K562 (cell line): ENCODE results near the gene LILRB3. TPM values are rescaled to one million over a fixed set of nuclear protein-coding genes. Genes with fewer than 3 reads are reported as not detected.

Source experiments
- HSF4 ChIP-seq: fragments of 250-450 bp; sonication (Bioruptor Pico); IDR thresholded peaks from 2 replicates; pipeline ENCODE4 v2.1.2; 2022; ENCODE audit warnings: mild to moderate bottlenecking, moderate library complexity, borderline replicate concordance
- KDM1A ChIP-seq, 2 experiments: fragments of 450-650 bp; IDR thresholded peaks; 2 replicates each; pipeline ENCODE4 v1.6.1; 2016; ENCODE audit warnings: mild to moderate bottlenecking in 2 of 2
- LCOR ChIP-seq: sonication (generic); formaldehyde crosslinking; IDR thresholded peaks from 2 replicates; pipeline ENCODE4 v1.8.0; 2022; ENCODE audit warnings: mild to moderate bottlenecking, missing genetic modification reagents
- MEF2A ChIP-seq: IDR thresholded peaks from 2 replicates; pipeline ENCODE4 v1.6.1; 2011; ENCODE audit warnings: low read depth, mild to moderate bottlenecking, low read length, moderate library complexity; ENCODE audit not compliant: control insufficient read depth
- OTX1 ChIP-seq: fragments of 450-650 bp; formaldehyde crosslinking; IDR thresholded peaks from 2 replicates; pipeline ENCODE4 v1.4.0; 2022; ENCODE audit warnings: mild to moderate bottlenecking
- RCOR1 ChIP-seq, 2 experiments: IDR thresholded peaks; 2 replicates each; pipeline ENCODE4 v1.6.1; 2012; ENCODE audit warnings: low read depth in 2 of 2, low read length in 2 of 2, borderline replicate concordance in 1 of 2, improper control_type of control experiment in 1 of 2
- U2AF2 ChIP-seq: fragments of 200-400 bp; formaldehyde crosslinking; optimal IDR thresholded peaks from 2 replicates; pipeline ENCODE3; 2017; ENCODE audit warnings: low read depth, mild to moderate bottlenecking, low read length
- ZFP30 ChIP-seq: fragments of 250-450 bp; sonication (Bioruptor Pico); IDR thresholded peaks from 2 replicates; pipeline ENCODE4 v1.8.0; 2022; ENCODE audit warnings: moderate library complexity, mild to moderate bottlenecking, inconsistent platforms, borderline replicate concordance
- ZNF140 ChIP-seq: fragments of 250-450 bp; sonication (Bioruptor Pico); IDR thresholded peaks from 2 replicates; pipeline ENCODE4 v1.8.0; 2021; ENCODE audit warnings: moderate library complexity, mild to moderate bottlenecking, inconsistent platforms
- ZNF785 ChIP-seq: fragments of 250-450 bp; sonication (Bioruptor Pico); IDR thresholded peaks from 2 replicates; pipeline ENCODE4 v1.4.0; 2020; ENCODE audit warnings: mild to moderate bottlenecking
- polyA plus RNA-seq, 8 experiments: library from polyadenylated mRNA; depleted of rRNA in 4 of 8; stranded (reverse) in 5 of 8; unstranded in 3 of 8; fragments of >200 nt; fragmentation: Nextera tagmentation in 2 of 8; fragmentation: Illumina TruSeq in 1 of 8; extraction: Ambion mirVana in 2 of 8; extraction: Trizol in 1 of 8; gene quantifications; 2 replicates each; pipeline versions ENCODE4 v1.2.1 to v1.2.3, GENCODE V29; 2011 to 2014; ENCODE audit warnings: inconsistent platforms in 1 of 8, missing spikeins in 1 of 8
- total RNA-seq, 7 experiments: library from RNA; depleted of rRNA in 6 of 7; stranded (reverse); fragments of >200 nt in 6 of 7; fragmentation: Illumina TruSeq in 2 of 7; extraction: Trizol in 2 of 7; gene quantifications; 2 replicates each; pipeline versions ENCODE4 v1.2.1 to v1.2.3, GENCODE V29; 2011 to 2021; ENCODE audit warnings: low replicate concordance in 1 of 7
- TF ChIP-seq, protein P1 (sequence below): fragments of 200-600 bp; sonication (generic); IDR thresholded peaks from one replicate; pipeline ENCODE4 v1.6.1; 2012; ENCODE audit warnings: mild to moderate bottlenecking, low read depth, low read length, inconsistent platforms
- TF ChIP-seq, protein P2 (sequence below): fragments of 250-450 bp; sonication (Bioruptor Pico); IDR thresholded peaks from 2 replicates; pipeline ENCODE4 v1.5.0; 2020; ENCODE audit warnings: mild to moderate bottlenecking
- TF ChIP-seq, protein P3 (sequence below): IDR thresholded peaks from 2 replicates; pipeline ENCODE4 v1.6.1; 2012; ENCODE audit warnings: low read depth, low read length, improper control_type of control experiment, borderline replicate concordance

The LILRB3 gene
- total and polyA plus RNA-seq, 9 of the 15 experiments (the other 6 are each of a cell fraction or from before 2014, with no cell fraction given), result 0.01 to 0.09 TPM; not detected in 7

DNA sequence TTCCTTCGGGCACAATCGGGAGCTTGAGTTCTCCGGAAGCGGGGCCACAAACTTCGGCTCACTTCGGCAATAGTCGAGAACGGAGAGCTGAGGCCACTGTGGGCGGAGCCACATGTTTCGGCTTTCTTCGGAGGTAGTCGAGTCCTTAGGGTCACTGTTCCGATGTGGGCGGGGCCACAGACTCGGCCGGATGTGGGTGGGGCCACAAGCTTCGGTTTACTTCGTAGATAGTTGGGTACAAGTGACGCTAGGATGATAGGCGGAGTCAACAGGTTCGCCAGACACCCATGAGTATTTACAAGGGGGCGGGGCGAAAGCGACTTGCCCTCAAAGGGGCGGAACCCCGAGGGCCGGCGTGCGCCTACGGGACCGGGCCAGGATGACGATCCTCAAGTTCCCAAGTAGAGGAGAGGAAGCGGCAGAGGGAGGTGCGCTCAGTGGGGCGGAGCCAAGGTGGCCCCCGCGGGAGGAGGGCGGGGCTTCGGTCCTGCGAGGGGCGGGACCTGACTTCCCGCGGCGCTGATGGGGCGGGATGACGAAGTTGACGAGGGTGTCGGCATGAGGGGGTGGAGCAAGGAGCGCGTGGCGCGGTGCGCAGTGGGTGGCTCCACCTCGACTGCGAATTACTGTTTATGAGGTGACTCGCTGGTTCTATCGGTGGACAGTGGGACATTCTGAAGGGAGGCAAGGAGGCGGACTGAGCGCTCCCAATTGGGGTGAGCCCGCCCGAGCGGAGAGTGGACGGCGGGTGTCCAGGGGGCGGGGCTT is 32.9 kb downstream of the LILRB3 start (continued):
- TF ChIP-seq, protein P1, sequence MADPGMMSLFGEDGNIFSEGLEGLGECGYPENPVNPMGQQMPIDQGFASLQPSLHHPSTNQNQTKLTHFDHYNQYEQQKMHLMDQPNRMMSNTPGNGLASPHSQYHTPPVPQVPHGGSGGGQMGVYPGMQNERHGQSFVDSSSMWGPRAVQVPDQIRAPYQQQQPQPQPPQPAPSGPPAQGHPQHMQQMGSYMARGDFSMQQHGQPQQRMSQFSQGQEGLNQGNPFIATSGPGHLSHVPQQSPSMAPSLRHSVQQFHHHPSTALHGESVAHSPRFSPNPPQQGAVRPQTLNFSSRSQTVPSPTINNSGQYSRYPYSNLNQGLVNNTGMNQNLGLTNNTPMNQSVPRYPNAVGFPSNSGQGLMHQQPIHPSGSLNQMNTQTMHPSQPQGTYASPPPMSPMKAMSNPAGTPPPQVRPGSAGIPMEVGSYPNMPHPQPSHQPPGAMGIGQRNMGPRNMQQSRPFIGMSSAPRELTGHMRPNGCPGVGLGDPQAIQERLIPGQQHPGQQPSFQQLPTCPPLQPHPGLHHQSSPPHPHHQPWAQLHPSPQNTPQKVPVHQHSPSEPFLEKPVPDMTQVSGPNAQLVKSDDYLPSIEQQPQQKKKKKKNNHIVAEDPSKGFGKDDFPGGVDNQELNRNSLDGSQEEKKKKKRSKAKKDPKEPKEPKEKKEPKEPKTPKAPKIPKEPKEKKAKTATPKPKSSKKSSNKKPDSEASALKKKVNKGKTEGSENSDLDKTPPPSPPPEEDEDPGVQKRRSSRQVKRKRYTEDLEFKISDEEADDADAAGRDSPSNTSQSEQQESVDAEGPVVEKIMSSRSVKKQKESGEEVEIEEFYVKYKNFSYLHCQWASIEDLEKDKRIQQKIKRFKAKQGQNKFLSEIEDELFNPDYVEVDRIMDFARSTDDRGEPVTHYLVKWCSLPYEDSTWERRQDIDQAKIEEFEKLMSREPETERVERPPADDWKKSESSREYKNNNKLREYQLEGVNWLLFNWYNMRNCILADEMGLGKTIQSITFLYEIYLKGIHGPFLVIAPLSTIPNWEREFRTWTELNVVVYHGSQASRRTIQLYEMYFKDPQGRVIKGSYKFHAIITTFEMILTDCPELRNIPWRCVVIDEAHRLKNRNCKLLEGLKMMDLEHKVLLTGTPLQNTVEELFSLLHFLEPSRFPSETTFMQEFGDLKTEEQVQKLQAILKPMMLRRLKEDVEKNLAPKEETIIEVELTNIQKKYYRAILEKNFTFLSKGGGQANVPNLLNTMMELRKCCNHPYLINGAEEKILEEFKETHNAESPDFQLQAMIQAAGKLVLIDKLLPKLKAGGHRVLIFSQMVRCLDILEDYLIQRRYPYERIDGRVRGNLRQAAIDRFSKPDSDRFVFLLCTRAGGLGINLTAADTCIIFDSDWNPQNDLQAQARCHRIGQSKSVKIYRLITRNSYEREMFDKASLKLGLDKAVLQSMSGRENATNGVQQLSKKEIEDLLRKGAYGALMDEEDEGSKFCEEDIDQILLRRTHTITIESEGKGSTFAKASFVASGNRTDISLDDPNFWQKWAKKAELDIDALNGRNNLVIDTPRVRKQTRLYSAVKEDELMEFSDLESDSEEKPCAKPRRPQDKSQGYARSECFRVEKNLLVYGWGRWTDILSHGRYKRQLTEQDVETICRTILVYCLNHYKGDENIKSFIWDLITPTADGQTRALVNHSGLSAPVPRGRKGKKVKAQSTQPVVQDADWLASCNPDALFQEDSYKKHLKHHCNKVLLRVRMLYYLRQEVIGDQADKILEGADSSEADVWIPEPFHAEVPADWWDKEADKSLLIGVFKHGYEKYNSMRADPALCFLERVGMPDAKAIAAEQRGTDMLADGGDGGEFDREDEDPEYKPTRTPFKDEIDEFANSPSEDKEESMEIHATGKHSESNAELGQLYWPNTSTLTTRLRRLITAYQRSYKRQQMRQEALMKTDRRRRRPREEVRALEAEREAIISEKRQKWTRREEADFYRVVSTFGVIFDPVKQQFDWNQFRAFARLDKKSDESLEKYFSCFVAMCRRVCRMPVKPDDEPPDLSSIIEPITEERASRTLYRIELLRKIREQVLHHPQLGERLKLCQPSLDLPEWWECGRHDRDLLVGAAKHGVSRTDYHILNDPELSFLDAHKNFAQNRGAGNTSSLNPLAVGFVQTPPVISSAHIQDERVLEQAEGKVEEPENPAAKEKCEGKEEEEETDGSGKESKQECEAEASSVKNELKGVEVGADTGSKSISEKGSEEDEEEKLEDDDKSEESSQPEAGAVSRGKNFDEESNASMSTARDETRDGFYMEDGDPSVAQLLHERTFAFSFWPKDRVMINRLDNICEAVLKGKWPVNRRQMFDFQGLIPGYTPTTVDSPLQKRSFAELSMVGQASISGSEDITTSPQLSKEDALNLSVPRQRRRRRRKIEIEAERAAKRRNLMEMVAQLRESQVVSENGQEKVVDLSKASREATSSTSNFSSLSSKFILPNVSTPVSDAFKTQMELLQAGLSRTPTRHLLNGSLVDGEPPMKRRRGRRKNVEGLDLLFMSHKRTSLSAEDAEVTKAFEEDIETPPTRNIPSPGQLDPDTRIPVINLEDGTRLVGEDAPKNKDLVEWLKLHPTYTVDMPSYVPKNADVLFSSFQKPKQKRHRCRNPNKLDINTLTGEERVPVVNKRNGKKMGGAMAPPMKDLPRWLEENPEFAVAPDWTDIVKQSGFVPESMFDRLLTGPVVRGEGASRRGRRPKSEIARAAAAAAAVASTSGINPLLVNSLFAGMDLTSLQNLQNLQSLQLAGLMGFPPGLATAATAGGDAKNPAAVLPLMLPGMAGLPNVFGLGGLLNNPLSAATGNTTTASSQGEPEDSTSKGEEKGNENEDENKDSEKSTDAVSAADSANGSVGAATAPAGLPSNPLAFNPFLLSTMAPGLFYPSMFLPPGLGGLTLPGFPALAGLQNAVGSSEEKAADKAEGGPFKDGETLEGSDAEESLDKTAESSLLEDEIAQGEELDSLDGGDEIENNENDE, result no peak
- TF ChIP-seq U2AF2, result no peak
- TF ChIP-seq MEF2A, result 0 out of 2 replicates have a peak, but pooled peaks have one; percentile 8
- no peak for TF ChIP-seq ZNF140 (CRISPR knock-in tag)
- TF ChIP-seq HSF4 (CRISPR knock-in tag), result no peak
- TF ChIP-seq ZNF785 (CRISPR knock-in tag), result no peak
- TF ChIP-seq, protein P2, sequence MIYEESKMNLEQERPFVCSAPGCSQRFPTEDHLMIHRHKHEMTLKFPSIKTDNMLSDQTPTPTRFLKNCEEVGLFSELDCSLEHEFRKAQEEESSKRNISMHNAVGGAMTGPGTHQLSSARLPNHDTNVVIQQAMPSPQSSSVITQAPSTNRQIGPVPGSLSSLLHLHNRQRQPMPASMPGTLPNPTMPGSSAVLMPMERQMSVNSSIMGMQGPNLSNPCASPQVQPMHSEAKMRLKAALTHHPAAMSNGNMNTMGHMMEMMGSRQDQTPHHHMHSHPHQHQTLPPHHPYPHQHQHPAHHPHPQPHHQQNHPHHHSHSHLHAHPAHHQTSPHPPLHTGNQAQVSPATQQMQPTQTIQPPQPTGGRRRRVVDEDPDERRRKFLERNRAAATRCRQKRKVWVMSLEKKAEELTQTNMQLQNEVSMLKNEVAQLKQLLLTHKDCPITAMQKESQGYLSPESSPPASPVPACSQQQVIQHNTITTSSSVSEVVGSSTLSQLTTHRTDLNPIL (CRISPR knock-in tag), result no peak
- TF ChIP-seq, protein P3, sequence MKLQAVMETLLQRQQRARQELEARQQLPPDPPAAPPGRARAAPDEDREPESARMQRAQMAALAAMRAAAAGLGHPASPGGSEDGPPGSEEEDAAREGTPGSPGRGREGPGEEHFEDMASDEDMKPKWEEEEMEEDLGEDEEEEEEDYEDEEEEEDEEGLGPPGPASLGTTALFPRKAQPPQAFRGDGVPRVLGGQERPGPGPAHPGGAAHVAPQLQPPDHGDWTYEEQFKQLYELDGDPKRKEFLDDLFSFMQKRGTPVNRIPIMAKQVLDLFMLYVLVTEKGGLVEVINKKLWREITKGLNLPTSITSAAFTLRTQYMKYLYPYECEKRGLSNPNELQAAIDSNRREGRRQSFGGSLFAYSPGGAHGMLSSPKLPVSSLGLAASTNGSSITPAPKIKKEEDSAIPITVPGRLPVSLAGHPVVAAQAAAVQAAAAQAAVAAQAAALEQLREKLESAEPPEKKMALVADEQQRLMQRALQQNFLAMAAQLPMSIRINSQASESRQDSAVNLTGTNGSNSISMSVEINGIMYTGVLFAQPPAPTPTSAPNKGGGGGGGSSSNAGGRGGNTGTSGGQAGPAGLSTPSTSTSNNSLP, result no peak
- no peak for TF ChIP-seq LCOR
- no peak for TF ChIP-seq RCOR1 (IDR thresholded peaks at IDR 0.05; ENCODE audit: borderline replicate concordance in 1 of 2, low read depth in 2 of 2, low read length in 2 of 2)
- no peak for TF ChIP-seq OTX1 (CRISPR knock-in tag)
- no peak for TF ChIP-seq ZFP30 (CRISPR knock-in tag)
- TF ChIP-seq KDM1A (IDR thresholded peaks at IDR 0.05), result no peak
